MM.1S (cell line): ENCODE data around the gene ZBTB17.

Experiments used
- DNase-seq: peaks from one replicate; pipeline ENCODE4 v3.0.0-alpha.2; 2015
- H2AFZ ChIP-seq: fragments of 300-600 bp; sonication (generic); 2 replicates; pipeline ENCODE4 v1.6.0; 2016; ENCODE audit warnings: antibody characterized with exemption, low read length
- H3F3A ChIP-seq: fragments of 300-600 bp; sonication (generic); 2 replicates; pipeline ENCODE4 v1.6.1; 2016; ENCODE audit warnings: mild to moderate bottlenecking, antibody characterized with exemption, low read length, moderate library complexity, mixed read lengths; ENCODE audit not compliant: insufficient read depth
- H3K27ac ChIP-seq: fragments of 300-600 bp; sonication (generic); 2 replicates; pipeline ENCODE4 v1.5.1; 2016; ENCODE audit warnings: mild to moderate bottlenecking, low read length
- H3K27me3 ChIP-seq: fragments of 300-600 bp; sonication (generic); replicated peaks from 2 replicates; pipeline ENCODE4 v1.6.0; 2016; ENCODE audit warnings: low read length; ENCODE audit not compliant: insufficient read depth
- H3K36me3 ChIP-seq: fragments of 300-600 bp; sonication (generic); replicated peaks from 2 replicates; pipeline ENCODE4 v1.6.1; 2016; ENCODE audit warnings: mild to moderate bottlenecking, low read length, mixed read lengths; ENCODE audit not compliant: insufficient read depth
- H3K4me1 ChIP-seq: fragments of 300-600 bp; sonication (generic); 2 replicates; pipeline ENCODE4 v1.6.1; 2016; ENCODE audit warnings: low read length, mixed read lengths
- H3K4me2 ChIP-seq: fragments of 300-600 bp; sonication (generic); 2 replicates; pipeline ENCODE4 v1.6.0; 2016; ENCODE audit warnings: low read depth, low read length
- H3K4me3 ChIP-seq: fragments of 300-600 bp; sonication (generic); 2 replicates; pipeline ENCODE4 v1.5.1; 2016; ENCODE audit warnings: low read length, mixed read lengths
- H3K79me2 ChIP-seq: fragments of 300-600 bp; sonication (generic); 2 replicates; pipeline ENCODE4 v1.6.1; 2016; ENCODE audit warnings: mixed run types, low read length, mixed read lengths
- H3K9ac ChIP-seq: fragments of 300-600 bp; sonication (generic); 2 replicates; pipeline ENCODE4 v1.6.1; 2016; ENCODE audit warnings: low read length, mixed read lengths
- H3K9me2 ChIP-seq: fragments of 300-600 bp; sonication (generic); replicated peaks from 2 replicates; pipeline ENCODE4 v1.6.1; 2016; ENCODE audit warnings: mild to moderate bottlenecking, low read length, mixed read lengths; ENCODE audit not compliant: insufficient read depth
- H3K9me3 ChIP-seq: fragments of 300-600 bp; sonication (generic); replicated peaks from 2 replicates; pipeline ENCODE4 v1.6.1; 2016; ENCODE audit warnings: mild to moderate bottlenecking, low read length, mixed read lengths; ENCODE audit not compliant: insufficient read depth
- H4K20me1 ChIP-seq: fragments of 300-600 bp; sonication (generic); 2 replicates; pipeline ENCODE4 v1.6.1; 2016; ENCODE audit warnings: mild to moderate bottlenecking, low read length, moderate library complexity, mixed read lengths; ENCODE audit not compliant: insufficient read depth
- CTCF ChIP-seq: fragments of 300-600 bp; sonication (generic); IDR thresholded peaks from 2 replicates; pipeline ENCODE4 v1.5.1; 2016; ENCODE audit warnings: antibody characterized with exemption, low read length, mixed read lengths
- EZH2 ChIP-seq: fragments of 300-600 bp; sonication (generic); optimal IDR thresholded peaks from 2 replicates; pipeline ENCODE3; 2017; ENCODE audit warnings: low read depth, mild to moderate bottlenecking, antibody characterized with exemption, low read length, mixed read lengths
- EZH2phosphoT487 ChIP-seq: fragments of 300-600 bp; sonication (generic); IDR thresholded peaks from 2 replicates; pipeline ENCODE4 v1.6.1; 2018; ENCODE audit warnings: antibody characterized with exemption, low read length

The ZBTB17 gene

GRCh38 chr1:15948595-15949452 is 27.1 kb downstream of the ZBTB17 start:
- H3K9me2 ChIP-seq: no peaks in the 10 kb centered on the region
- no peak overlapping the region for H3K4me2 ChIP-seq
- no peak overlapping the region for H3K4me3 ChIP-seq
- TF ChIP-seq EZH2 (no peak), EZH2phosphoT487 (no peak), CTCF (no peak)
- no peak overlapping the region for H3K9ac ChIP-seq
- peaks cover 30% of the 10 kb centered on the region for H3K79me2 ChIP-seq
- no peaks in the 10 kb centered on the region for H3K27me3 ChIP-seq
- H3K27ac ChIP-seq: no peak overlapping the region
- H4K20me1 ChIP-seq: no peaks in the 10 kb centered on the region
- no peaks in the 10 kb centered on the region for H3K9me3 ChIP-seq
- no peaks in the 10 kb centered on the region for H3K4me1 ChIP-seq
- DNase-seq: no peak
- no peaks in the 10 kb centered on the region for H3K36me3 ChIP-seq
- no peak overlapping the region for H2AFZ ChIP-seq
- H3F3A ChIP-seq: no peaks in the 10 kb centered on the region

GRCh38 chr1:15948091-15948591 is 27.8 kb downstream of the ZBTB17 start:
- Histone ChIP-seq H3K9me2 (no peaks in the 10 kb centered on the region), H3K9ac (no peak overlapping the region), H3K36me3 (no peaks in the 10 kb centered on the region), H3K27ac (no peak overlapping the region), H2AFZ (no peak overlapping the region), H3F3A (no peaks in the 10 kb centered on the region), H3K27me3 (no peaks in the 10 kb centered on the region), H3K4me2 (no peak overlapping the region), H3K79me2 (peaks cover 23% of the 10 kb centered on the region), H3K9me3 (no peaks in the 10 kb centered on the region), H3K4me1 (no peaks in the 10 kb centered on the region), H4K20me1 (no peaks in the 10 kb centered on the region), H3K4me3 (no peak overlapping the region)
- no peak for DNase-seq
- no peak for TF ChIP-seq EZH2phosphoT487
- no peak for TF ChIP-seq EZH2
- no peak for TF ChIP-seq CTCF

- H3K9ac ChIP-seq: no peak overlapping the region
- no peaks in the 10 kb centered on the region for H3K36me3 ChIP-seq
- H3K4me3 ChIP-seq: no peak overlapping the region
- TF ChIP-seq CTCF (no peak), EZH2phosphoT487 (no peak), EZH2 (no peak)
- no peak overlapping the region for H3K27ac ChIP-seq
- no peaks in the 10 kb centered on the region for H3K4me1 ChIP-seq
- no peak for DNase-seq
- H3K9me3 ChIP-seq: no peaks in the 10 kb centered on the region
- H3F3A ChIP-seq: no peaks in the 10 kb centered on the region
- H3K9me2 ChIP-seq: no peaks in the 10 kb centered on the region
- H3K79me2 ChIP-seq: peaks cover 22% of the 10 kb centered on the region
- no peak overlapping the region for H2AFZ ChIP-seq
- no peaks in the 10 kb centered on the region for H3K27me3 ChIP-seq
- no peak overlapping the region for H3K4me2 ChIP-seq
- H4K20me1 ChIP-seq: no peaks in the 10 kb centered on the region
Observed at GRCh38 chr1:15947382-15948090, 28.4 kb downstream of the ZBTB17 start.
